NCI-H2196 (cell line): ENCODE results near the gene SH3GL1.
"Not testable (repeated sequence)": the region's sequence is repeated elsewhere in the genome, so short reads cannot be mapped to it uniquely, and the experiment has no call there.

Experiments used
- DNase-seq: peaks from one replicate; lab custom pipeline; 2025; ENCODE audit not compliant: unreplicated experiment; lab: John Stamatoyannopoulos, UW

Gene SH3GL1

DNA sequence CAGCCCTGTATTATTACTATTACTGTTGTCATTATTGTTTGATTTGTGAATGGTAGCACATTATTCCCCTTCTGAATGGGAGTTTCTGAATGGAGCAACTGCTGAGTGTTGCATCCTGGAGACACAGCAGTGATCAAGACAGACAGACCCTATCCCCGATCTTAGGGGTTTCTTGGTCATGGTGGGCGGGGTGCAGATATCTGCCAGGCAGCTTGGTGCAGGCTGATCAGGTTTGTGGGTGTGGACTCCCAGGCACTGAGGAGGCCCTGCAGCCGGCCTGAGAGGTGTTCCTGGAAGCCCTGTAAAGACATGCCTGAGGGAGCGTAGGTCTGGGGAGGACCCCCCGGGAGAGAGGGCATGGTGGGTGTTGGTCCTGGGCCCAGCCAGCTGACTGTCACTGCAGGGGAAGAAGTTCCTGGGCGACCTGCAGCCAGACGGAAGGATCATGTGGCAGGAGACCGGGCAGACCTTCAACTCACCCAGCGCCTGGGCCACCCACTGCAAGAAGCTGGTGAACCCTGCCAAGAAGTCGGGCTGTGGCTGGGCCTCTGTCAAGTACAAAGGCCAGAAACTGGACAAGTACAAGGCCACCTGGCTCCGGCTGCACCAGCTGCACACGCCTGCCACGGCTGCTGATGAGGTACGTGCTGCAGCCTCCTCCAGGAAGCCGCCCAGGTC is 54.9 kb downstream of the SH3GL1 start:
- no peak for DNase-seq

DNA sequence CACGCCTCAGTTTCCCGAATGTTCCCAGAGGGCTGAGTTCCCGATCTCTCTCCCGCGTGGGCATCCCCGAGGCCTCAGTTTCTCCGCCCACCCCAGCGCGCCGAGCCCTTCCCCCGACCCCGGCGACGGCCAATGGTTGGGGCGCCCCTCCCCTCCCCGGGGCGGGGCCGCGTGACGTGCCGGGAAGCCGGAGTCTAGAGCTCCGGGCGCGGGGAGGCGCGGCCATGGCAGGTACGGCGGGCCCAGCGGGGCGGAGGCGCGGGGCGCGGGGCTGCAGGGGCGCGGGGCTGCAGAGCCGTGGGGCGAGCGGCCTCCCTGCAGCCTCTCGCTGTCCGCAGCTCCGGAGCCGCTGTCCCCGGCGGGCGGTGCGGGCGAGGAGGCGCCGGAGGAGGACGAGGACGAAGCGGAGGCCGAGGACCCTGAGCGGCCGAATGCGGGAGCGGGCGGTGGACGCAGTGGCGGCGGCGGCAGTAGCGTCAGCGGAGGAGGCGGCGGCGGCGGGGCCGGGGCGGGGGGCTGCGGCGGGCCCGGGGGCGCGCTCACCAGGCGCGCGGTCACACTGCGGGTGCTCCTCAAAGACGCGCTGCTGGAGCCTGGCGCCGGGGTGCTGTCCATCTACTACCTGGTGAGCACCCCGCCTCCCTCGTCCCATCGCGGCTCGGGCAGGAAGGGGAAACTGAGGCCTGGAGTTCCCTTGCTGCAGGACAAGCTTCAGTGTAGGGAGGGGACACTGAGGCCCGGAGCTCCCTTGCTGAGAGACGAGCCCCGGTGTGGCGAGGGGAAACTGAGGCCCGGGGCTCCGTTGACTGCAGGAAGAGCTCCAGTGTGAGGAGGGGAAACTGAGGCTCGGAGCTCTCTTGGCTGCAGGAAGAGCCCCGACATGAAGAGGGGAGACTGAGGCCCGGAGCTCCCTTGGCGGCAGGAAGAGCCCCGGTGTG is 56.7 kb downstream of the SH3GL1 start, which contains the start of gene MPND:
TSS of gene MPND (plus strand) at position 193 of the 938 bp plus-strand sequence. CDS start at position 225, 32 bp downstream.
- DNase-seq, result peak; percentile 93

DNA sequence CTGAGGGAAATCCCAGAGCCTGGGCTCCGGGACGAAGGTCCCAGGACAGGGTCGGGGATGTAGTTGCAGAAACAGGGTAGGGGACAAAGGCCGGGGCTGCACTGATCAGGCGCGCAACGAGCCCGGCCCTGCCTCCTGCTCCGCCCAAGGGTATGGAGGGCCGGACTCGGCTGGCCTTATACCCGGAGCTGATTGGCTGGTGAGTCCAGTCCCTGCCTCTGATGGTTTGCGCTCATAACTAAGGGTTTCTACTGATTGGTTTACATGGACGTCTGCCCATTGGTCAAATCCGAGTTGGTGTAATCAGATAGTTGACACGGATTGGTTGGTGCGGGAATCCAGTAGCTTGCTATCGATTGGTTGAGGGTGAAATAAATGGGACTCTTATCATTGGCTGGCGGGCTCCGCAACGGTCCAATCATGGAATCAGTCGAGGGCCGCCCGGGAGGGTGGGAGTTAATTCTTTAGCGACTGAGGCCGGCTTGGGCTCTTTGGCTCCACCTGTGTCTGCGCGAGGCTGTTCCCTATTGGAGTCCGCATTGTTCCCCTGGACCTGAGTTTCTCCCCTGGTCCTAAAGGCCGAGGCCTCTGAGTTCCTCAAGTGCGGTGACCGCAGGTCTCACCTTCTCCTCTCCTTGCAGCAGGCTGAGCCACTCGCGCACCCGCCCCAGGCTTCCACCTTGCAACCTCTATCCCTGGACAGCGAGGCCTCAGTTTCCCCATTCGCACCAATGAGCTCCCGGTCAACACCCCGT is 57.6 kb downstream of the SH3GL1 start:
- peak; percentile 98 for DNase-seq

DNA sequence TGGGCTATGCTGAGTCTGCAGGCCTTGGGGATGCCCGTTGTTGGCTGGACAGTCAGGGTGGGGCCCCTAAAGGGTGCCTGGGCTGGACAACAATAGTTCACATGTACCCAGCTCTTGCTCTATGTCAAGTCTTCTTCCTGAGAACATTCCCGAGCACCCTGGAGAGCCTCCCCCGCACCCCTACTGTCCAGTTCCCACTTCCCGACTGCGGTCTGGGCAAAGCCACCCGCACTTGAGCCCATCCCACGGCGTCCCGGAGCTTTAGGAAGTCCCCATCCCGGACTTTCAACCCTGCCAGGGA is 58.1 kb downstream of the SH3GL1 start:
- DNase-seq, result no peak

DNA sequence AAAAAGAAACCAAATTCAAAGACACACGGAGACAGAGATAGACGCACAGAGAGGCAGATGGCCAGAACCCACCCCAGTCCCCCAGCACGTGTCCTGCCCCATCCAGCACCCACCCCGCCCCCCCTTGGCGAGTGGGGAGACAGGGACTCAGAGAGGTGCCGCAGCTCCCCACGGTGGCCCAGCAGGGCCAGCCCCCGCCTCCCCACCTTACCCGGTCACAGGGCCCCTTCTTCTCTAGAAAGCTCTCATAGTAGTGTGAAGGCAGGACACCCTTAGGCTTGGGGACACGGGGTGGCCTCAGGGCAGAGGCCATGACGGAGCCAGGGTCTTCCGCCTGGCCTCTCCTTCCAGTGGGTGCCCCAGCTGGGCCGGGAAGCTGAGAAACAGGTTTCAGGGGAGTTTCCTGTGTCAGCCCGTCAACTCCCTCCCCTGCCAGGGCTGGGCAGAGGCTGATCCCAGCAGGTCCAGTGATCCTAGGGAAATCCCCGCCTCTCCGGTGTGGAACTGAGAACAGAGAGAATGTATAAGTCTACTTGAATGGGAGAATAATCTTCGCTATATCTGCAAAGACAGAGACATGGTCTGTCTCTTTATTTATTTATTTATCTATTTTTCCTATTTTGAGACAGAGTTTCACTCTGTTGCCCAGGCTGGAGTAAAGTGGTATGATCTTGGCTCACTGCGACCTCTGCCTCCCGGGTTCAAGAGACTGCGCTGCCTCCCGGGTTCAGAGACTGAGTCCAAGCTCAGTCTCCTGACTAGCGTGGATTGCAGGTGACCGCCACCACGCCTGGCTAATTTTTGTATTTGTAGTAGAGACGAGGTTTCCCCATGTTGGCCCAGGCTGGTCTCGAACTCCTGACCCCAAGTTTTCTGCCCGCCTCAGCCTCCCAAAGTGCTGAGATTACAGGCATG is 61.6 kb downstream of the SH3GL1 start, which contains the start of gene STAP2:
TSS of gene STAP2 (minus strand) at position 387 of the 915 bp plus-strand sequence. CDS start at position 313, 74 bp downstream.
- DNase-seq, result peak; percentile 44

DNA sequence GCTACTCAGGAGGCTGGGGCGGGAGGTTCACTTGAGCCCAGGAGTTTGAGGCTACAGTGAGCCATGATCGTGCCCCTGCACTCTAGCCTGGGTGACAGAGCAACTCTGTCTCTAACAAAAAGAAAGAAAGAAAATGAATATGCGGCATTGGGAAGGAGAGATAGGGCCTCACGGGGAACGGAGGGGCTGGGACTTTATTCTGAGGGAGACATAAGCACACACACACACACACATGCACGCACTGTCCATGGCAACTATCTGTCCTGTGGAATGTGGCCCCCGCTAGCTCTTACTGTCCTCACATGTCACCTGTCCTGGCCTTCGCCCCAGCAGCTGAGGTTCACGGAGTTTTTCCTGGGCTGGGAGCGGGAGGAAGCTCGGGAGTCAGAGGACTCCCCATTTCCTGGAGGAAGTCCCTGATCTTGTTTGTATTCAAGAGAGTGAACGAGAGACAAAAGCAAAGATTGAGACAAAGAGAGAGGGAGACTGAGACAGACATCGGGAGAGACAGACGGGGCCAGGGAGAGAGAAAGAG is 62.4 kb downstream of the SH3GL1 start:
- DNase-seq, result no peak

DNA sequence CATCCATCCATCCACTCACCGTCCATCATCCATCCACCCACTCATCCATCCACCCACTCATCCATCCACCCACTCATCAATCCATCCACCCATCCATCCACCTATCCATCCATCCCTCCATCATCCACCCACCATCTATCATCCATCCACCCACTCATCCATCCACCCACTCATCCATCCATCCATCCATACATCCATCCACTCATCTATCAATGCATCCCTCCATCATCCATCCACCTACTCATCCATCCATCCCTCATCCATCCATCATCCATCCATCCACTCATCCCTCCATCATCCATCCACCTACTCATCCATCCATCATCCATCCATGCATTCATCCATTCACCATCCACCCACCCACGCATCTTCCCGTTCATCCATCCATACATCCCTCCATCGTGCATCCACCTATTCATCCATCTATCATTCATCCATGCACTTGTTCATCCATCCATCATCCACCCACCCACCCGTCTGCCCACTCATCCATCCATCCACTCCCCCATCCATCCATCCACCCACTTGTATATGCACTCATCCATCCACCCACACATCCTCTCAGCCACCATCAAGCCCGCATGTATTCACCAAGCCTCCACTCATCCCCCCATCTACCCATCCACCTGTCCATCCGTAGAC is 65.3 kb downstream of the SH3GL1 start:
- DNase-seq, result no peak

DNA sequence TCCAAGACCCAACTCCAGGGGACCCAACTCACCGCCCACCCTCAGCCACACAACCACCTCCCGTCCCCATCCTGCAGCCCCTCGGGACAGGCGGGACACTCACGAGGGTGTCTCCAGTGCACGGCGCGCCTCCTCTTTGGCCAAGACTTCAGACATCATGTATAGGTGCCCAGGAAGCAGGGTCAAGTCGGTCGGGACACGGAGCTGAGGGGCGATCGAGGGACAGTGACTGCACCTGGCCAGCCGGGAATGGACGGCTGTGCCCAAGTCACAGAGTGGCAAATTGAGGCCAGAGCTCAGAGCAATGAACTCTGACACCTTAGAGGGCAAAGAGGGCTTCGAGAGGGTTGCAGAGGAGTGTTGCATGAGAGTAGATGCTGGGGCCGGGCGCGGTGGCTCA is 70.5 kb downstream of the SH3GL1 start:
- DNase-seq, result no peak

DNA sequence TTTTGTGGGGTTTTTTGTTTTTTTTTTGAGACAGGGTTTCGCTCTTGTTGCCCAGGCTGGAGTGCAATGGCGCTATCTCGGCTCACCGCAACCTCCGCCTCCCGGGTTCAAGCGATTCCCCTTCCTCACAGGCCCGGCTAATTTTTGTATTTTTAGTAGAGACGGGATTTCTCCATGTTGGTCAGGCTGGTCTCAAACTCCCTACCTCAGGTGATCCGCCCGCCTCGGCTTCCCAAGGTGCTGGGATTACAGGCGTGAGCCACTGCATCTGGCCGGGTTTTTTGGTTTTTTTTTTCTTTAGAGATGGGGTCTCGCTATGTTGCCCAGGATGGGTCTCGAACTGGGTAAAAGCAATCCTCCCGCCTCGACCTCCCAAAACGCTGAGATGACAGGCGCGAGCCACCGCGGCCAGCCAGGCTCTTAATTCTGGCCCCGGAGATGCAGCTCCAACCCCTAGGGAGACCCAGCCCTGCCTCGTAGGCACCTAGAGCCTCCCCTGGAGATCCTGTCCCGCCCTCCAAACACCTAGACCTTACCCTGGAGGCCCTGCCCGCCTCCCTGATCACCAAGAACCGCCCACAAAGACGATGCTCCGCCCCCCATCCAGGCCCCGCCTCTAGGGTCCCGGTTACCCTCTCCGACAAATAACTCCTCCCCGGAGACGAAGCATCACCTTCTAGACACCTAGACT is 71.2 kb downstream of the SH3GL1 start:
- DNase-seq, result not testable (repeated sequence)

DNA sequence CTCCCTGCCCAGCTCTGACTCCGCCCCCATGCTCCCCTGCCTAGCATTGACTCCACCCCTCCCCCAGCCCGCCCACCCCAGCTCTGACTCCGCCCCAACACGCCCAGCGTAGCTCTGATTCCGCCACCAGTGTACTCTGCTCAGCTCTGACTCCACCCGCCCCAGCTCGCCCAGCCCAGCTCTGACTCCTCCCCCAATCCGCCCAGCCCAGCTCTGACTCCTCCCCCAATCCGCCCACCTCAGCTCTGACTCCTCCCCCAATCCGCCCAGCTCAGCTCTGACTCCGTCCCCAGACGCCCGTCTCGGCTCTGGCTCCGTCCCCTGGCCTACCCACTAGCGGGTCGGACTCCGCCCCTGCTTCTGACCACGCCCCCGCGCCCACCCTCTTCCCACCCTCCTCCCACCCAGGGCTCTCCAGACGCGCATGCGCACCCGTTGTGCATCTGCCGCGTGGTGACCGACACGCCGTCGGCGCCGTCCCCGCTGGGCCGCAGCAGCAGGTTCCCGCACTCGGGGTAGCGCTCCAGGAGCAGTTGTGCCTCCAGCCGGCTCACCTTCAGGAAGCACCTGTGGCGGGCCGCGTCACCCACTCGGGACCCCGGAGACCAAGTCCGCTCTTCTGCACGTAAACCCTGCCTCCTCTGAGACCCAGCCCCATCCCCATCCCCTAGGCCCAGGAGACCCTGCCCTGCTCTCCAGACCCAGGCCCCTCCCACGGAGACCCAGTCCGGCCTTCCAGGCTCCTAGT is 71.9 kb downstream of the SH3GL1 start:
- DNase-seq, result no peak

DNA sequence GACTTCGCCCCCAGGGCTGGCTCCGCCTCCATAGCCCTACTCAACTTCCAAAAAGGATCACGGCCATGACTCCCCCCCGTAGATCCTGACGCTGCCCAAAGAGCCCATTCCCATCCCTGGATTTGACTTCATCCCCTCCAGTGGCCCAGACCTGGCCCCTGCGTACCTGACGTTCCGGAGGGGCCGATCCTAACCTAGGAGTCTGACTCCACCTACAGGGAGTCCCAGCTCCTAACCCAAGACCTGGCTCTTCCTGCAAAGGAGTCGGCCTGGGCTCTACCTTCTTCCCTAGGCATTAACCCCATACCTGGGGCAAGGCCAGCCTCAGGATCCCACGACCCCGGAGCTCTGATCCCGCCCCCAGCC is 72.5 kb downstream of the SH3GL1 start:
- DNase-seq, result no peak

DNA sequence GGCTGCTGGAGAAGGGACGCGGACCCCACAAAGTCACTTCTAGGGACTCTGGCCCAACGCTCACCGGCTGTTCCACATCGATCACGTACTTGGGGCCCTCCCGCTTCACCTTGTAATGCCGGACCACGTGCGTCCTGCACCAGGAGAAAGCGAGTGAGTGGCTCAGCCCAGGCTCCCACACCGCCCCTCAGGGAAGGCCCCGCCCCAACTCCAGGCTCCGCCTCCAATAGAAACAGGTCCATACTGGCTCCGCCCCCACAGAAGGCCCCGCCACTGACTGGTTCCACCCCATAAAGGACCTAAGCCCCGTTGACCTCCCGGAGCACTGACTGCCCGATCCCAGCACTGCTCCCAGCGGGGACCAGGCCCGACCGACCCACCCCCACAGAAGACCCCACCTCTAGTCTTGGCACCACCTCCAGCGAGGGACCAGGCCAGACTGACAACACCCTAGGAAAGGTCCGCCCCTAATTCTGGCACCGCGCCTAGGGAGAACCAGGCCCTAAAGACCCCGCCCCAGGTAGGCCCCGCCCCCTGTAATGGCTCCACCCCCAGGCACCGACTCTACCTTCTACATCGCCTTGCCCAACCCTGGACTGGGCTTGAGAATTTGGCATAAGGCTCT is 73.0 kb downstream of the SH3GL1 start:
- DNase-seq, result no peak

DNA sequence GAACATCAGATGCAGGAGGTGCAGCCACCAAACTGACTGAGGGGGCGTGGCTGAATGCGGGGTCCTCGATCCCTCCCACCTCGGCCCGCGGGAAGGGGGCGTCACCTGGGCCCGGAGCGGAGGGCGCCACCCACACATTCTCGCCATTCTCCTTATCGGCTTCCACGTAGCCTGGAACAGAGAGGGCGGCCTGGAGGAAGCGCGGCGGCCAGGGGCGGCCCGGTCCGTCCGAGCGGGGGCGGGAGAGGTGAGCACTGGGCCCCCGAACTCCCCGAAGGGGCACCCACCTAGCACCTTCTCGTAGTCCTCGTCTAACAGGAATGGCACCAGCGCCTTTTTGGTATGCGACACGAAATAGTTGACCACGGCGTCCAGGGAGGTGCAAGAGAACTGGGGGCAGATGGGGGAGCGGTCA is 73.5 kb downstream of the SH3GL1 start:
- no peak for DNase-seq

DNA sequence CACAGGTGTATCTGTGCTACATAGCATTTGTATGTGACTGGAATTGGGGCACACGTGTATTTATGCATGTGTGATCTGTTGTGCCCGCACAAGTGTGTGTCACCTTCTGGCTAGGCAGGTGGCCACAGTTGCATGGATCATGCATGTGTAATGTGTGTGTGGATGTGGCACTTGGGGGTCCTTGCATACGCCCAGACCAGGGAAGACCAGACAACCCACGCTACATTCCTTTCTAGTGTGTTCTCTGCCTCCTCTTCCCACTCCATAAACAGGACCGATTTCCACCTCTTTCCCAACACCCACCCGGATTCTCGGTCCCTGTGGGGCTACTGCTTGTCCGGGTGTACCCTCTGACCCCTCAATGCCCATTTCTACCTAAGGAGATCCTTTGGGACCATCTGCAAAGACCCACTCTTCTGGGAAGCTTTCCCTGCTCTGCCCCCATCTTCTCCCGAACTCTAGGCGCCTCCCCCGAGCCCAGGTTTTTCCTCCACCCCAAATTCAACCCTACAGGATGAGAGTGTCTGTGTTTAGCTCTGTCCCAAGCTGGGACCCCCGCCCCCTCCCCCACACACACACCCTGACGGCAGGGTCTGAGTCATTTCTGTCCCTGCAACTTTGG is 74.0 kb downstream of the SH3GL1 start:
- no peak for DNase-seq

DNA sequence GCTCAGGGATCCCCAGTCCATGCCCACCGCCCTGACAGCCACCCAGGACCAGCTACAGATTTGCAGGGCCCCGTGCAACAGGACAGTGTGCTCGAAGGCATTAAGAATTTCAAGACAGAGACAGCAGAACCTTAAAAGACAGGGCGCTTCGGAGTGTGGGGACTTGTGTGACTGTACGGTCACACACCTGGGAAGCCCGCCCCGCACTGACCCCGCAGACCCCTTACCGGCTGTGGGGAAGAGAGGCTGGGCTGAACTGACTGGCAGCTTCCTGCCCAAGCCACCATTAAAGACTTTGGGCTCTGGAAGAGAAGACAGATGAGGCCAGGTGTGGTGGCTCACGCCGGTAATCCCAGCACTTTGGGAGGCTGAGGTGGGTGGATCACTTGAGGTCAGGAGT is 76.1 kb downstream of the SH3GL1 start:
- DNase-seq, result no peak

DNA sequence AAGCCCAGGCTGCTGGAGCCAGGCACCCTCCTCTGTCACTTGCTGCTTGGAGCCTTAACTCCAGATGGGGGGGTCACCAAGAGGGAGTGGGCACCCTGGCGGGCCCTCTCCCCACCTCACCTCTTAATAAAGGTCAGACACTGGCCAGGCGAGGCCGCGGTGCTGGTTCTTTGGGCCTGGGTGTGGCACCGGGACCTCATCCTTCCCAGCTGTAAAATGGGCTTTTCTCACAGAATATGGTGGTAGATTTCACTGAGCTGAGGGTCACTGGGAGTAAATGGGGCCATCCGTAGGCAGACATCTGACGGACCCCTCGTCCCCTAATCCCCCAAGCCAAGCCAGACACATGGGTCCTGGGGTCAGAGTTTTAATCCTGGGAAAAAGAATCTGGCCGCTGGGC is 76.7 kb downstream of the SH3GL1 start:
- DNase-seq, result no peak

DNA sequence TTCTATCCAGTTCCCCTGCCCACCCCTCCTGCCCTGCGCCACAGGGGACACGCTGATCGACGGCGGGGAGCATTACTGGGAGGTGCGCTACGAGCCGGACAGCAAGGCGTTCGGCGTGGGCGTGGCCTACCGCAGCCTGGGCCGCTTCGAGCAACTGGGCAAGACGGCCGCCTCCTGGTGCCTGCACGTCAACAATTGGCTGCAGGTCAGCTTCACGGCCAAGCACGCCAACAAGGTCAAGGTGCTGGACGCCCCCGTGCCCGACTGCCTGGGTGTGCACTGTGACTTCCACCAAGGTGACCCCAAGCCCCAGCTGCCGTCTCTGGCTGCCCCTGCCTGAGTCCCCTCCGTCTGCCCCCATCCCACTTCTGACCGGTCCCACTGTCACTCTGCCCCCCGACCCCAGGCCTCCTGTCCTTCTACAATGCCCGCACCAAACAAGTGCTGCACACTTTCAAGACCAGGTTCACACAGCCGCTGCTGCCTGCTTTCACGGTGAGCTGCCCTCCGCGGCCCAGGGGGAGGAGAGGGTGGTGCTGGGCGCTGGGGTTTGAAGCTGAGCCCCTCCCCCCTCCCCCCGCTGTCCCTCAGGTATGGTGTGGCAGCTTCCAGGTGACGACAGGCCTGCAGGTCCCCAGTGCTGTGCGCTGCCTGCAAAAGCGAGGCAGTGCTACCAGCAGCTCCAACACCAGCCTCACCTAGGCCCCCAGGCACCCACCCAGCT is 77.2 kb downstream of the SH3GL1 start:
- DNase-seq, result no peak
